OCI-LY1 (cell line): ENCODE measurements around the gene U2AF1L4.

Source experiments
- EZH2 ChIP-seq: fragments of 200-600 bp; sonication (generic), shearing (Covaris generic); IDR thresholded peaks from 2 replicates; pipeline ENCODE4 v1.8.0; 2017; ENCODE audit warnings: borderline replicate concordance, mixed run types, mild to moderate bottlenecking, antibody characterized with exemption, low read length, moderate library complexity, mixed read lengths
- TF ChIP-seq, protein P1 (sequence below): fragments of 200-600 bp; sonication (generic), shearing (Covaris generic); IDR thresholded peaks from 2 replicates; pipeline ENCODE4 v1.5.1; 2017; ENCODE audit warnings: mild to moderate bottlenecking, antibody characterized with exemption, low read length, moderate library complexity, mixed read lengths

DNA sequence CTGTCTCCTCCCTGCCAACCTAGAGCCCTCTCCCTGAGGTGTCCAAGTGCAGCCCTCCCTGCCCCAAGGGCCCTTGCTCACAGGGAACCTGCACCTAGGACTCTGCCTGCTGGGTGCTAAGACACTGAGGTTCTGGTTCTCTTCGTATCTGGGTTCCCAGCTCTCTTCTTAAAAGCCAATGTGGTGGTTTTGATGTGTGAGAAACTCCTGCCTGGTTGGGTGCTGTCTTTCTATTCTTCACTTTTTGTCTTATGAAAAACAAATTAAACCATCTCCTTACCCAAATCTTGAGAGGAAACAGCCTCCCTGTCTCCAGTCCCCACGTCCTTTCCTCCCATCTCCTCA is 31.7 kb downstream of the U2AF1L4 start:
- TF ChIP-seq, protein P1, sequence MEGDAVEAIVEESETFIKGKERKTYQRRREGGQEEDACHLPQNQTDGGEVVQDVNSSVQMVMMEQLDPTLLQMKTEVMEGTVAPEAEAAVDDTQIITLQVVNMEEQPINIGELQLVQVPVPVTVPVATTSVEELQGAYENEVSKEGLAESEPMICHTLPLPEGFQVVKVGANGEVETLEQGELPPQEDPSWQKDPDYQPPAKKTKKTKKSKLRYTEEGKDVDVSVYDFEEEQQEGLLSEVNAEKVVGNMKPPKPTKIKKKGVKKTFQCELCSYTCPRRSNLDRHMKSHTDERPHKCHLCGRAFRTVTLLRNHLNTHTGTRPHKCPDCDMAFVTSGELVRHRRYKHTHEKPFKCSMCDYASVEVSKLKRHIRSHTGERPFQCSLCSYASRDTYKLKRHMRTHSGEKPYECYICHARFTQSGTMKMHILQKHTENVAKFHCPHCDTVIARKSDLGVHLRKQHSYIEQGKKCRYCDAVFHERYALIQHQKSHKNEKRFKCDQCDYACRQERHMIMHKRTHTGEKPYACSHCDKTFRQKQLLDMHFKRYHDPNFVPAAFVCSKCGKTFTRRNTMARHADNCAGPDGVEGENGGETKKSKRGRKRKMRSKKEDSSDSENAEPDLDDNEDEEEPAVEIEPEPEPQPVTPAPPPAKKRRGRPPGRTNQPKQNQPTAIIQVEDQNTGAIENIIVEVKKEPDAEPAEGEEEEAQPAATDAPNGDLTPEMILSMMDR = no peak
- no peak for TF ChIP-seq EZH2
